COR-L47 (cell line): ENCODE data around the gene SOST.
"Not testable (repeated sequence)": the region's sequence is repeated elsewhere in the genome, so short reads cannot be mapped to it uniquely, and the experiment has no call there.

ENCODE experiments used
- DNase-seq: peaks from one replicate; lab custom pipeline; 2025; lab: John Stamatoyannopoulos, UW

The SOST gene

GRCh38 chr17:43758497-43759174 lies at the start of gene SOST:
Gene SOST, minus strand, starts transcription at chr17:43758791. Its CDS starts 50 bp downstream, at chr17:43758741.
- DNase-seq, result no peak

- DNase-seq, result no peak
These were observed 49.5 kb upstream of the SOST start for GRCh38 chr17:43808076-43808475.

- DNase-seq, result no peak
These were observed 46.5 kb upstream of the SOST start for GRCh38 chr17:43805117-43805516.

- DNase-seq, result no peak
These were observed 45.2 kb upstream of the SOST start for GRCh38 chr17:43803758-43804157.

GRCh38 chr17:43801844-43802243 lies 43.3 kb upstream of the SOST start:
- no peak for DNase-seq

GRCh38 chr17:43800736-43801135 lies 42.1 kb upstream of the SOST start:
- no peak for DNase-seq

GRCh38 chr17:43799047-43799446 lies 40.5 kb upstream of the SOST start:
- DNase-seq, result no peak

- not testable (repeated sequence) for DNase-seq
These were observed 39.4 kb upstream of the SOST start for GRCh38 chr17:43798024-43798423.

GRCh38 chr17:43792668-43793067 lies 34.1 kb upstream of the SOST start:
- DNase-seq, result not testable (repeated sequence)

- DNase-seq, result peak; percentile 12
These were observed 33.0 kb upstream of the SOST start for GRCh38 chr17:43791589-43791988.

GRCh38 chr17:43790311-43790940 lies 31.8 kb upstream of the SOST start:
- peak; percentile 38 for DNase-seq

- DNase-seq, result no peak
These were observed 30.9 kb upstream of the SOST start for GRCh38 chr17:43789482-43789881.

GRCh38 chr17:43788540-43788939 lies 29.9 kb upstream of the SOST start:
- no peak for DNase-seq

- DNase-seq, result no peak
These were observed 29.1 kb upstream of the SOST start for GRCh38 chr17:43787728-43788127.

GRCh38 chr17:43784628-43785101 lies 26.1 kb upstream of the SOST start:
- DNase-seq, result no peak

GRCh38 chr17:43784068-43784467 lies 25.5 kb upstream of the SOST start:
- no peak for DNase-seq

- no peak for DNase-seq
These were observed 24.5 kb upstream of the SOST start for GRCh38 chr17:43782913-43783680.

- DNase-seq, result no peak
These were observed 21.5 kb upstream of the SOST start, which contains the start of gene CFAP97D1 for GRCh38 chr17:43780135-43780534. Gene CFAP97D1, plus strand, starts transcription at chr17:43780435. Its CDS starts 28 bp downstream, at chr17:43780463.

GRCh38 chr17:43779145-43780125 lies 20.8 kb upstream of the SOST start:
- DNase-seq, result peak; percentile 52

GRCh38 chr17:43778337-43779144 lies 19.9 kb upstream of the SOST start, which contains the start of gene DUSP3:
Gene DUSP3, minus strand, starts transcription at chr17:43778977. Its CDS starts 53 bp downstream, at chr17:43778924.
- DNase-seq, result peak; percentile 66
